ENCODE results near the gene FGD4. TPM values are rescaled to one million over a fixed set of nuclear protein-coding genes. Genes with fewer than 3 reads are reported as not detected.

The FGD4 gene
- total and polyA plus RNA-seq, 2 donors (not counting 3 experiments of a cell fraction or from before 2014, with no cell fraction given): 6.6 to 44.7 TPM

DNA sequence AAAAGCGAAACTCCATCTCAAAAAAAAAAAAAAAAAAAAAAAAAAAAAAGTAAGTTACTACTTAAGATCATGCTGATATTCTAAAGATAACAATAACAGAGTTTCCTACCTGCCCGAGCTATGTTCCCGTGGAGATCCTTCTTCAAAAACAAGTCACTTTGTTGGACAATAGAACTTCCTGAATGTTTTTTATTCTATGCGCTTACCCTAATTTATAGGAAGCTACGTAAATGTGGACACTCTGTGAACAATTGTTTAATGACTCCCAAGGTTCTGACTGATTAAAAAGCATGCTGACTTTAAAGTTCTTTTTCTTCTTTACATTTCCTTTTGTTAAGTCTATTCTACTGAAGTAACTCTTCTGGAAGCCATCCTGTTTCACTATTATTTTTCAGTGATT is 52.5 kb downstream of the FGD4 start:
- dilution Hi-C loops (cut with MboI; ENCODE audit: extremely low pct_ligation_motif_present, low sequenced_read_pairs): no loop called here
- H3K4me2 ChIP-seq (ENCODE audit: insufficient read depth, low read length): peak overlapping the region; percentile 93

DNA sequence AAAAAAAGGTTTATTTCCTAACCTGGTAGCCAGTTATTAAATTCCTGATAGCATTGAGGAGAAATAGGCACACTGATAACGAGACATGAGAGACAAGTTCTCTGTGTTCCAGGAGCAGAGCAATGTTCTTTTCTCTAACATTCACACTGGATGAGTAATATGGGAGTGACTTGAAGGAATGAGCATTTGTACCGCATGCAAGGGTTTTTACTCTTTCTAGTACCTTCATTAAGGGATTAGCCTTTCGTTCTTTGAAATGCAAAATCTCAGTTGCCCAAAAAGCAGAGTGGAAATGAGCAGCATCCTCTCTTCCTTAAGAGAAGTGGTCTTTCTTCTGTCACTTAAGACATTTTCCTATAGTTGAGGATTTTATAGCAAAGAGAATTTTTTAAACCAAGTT is 54.7 kb downstream of the FGD4 start:
- BruUV-seq (replicated peaks): no TSS peak
- H3K9me3 ChIP-seq (replicated peaks; ENCODE audit: control insufficient read depth, insufficient read depth, low read length): no peaks in the 10 kb centered on the region
- no peaks in the 10 kb centered on the region for H4K20me1 ChIP-seq (replicated peaks; ENCODE audit: control insufficient read depth, extremely low read depth, insufficient read depth, low read length)
- TF ChIP-seq JUN (IDR thresholded peaks at IDR 0.05; ENCODE audit: borderline replicate concordance, insufficient read depth, insufficient read length, low read depth): no peak
- TF ChIP-seq, protein P1, sequence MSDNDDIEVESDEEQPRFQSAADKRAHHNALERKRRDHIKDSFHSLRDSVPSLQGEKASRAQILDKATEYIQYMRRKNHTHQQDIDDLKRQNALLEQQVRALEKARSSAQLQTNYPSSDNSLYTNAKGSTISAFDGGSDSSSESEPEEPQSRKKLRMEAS (IDR thresholded peaks at IDR 0.05; ENCODE audit: insufficient read depth, insufficient read length): no peak
- TF ChIP-seq GATA2 (IDR thresholded peaks at IDR 0.05; ENCODE audit: insufficient read depth, insufficient read length, low read depth, low read length): peak; percentile 33
- TF ChIP-seq EZH2 (IDR thresholded peaks at IDR 0.05; ENCODE audit: borderline replicate concordance, low read depth, low read length, severe bottlenecking): no peak
- TF ChIP-seq FOS (IDR thresholded peaks at IDR 0.05; ENCODE audit: borderline replicate concordance, insufficient read depth, low read length): peak; percentile 53
- peak; percentile 53 for TF ChIP-seq POLR2AphosphoS5 (IDR thresholded peaks at IDR 0.05; ENCODE audit: insufficient read depth, low read depth, low read length)
- TF ChIP-seq MYC (IDR thresholded peaks at IDR 0.05; ENCODE audit: low read depth, low read length): no peak
- TF ChIP-seq, protein P2, sequence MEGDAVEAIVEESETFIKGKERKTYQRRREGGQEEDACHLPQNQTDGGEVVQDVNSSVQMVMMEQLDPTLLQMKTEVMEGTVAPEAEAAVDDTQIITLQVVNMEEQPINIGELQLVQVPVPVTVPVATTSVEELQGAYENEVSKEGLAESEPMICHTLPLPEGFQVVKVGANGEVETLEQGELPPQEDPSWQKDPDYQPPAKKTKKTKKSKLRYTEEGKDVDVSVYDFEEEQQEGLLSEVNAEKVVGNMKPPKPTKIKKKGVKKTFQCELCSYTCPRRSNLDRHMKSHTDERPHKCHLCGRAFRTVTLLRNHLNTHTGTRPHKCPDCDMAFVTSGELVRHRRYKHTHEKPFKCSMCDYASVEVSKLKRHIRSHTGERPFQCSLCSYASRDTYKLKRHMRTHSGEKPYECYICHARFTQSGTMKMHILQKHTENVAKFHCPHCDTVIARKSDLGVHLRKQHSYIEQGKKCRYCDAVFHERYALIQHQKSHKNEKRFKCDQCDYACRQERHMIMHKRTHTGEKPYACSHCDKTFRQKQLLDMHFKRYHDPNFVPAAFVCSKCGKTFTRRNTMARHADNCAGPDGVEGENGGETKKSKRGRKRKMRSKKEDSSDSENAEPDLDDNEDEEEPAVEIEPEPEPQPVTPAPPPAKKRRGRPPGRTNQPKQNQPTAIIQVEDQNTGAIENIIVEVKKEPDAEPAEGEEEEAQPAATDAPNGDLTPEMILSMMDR (IDR thresholded peaks at IDR 0.05; ENCODE audit: extremely low read depth in 1 of 2, insufficient read depth in 1 of 2, low read depth in 1 of 2, low read length in 2 of 2): no peak
- peak; percentile 36 for TF ChIP-seq POLR2A (IDR thresholded peaks at IDR 0.05; ENCODE audit: low read depth, low read length)
- no peaks in the 10 kb centered on the region for H3K9me1 ChIP-seq (replicated peaks; ENCODE audit: control insufficient read depth, extremely low read depth, insufficient read depth, low read length)
- H3K27ac ChIP-seq (ENCODE audit: insufficient read depth, low read depth, low read length): peak overlapping the region; percentile 89
- H3K4me2 ChIP-seq (ENCODE audit: insufficient read depth, low read length): peak overlapping the region; percentile 99
- intact Hi-C loops (cut with micrococcal nuclease) (loop anchor here (1.0 to 10.0 kb wide), 5 partner anchors 9 to 799 kb away; partner anchors contain the start of gene ETFBKMT), dilution Hi-C loops (cut with MboI; ENCODE audit: extremely low pct_ligation_motif_present, low sequenced_read_pairs) (no loop called here)
- peak overlapping the region; percentile 86 for H3K9ac ChIP-seq (replicated peaks; ENCODE audit: extremely low read depth, insufficient read depth, low read length)
- no peaks in the 10 kb centered on the region for H3K27me3 ChIP-seq (ENCODE audit: control insufficient read depth in 2 of 2, insufficient read depth in 2 of 2, low read length in 2 of 2)
- no peak overlapping the region for H2AFZ ChIP-seq (ENCODE audit: low read depth, low read length)
- peaks cover 22% of the 10 kb centered on the region for H3K79me2 ChIP-seq (ENCODE audit: control insufficient read depth, insufficient read depth, low read length)
- ChIA-PET CTCF (interaction anchor here (0.9 to 4.6 kb wide), 6 partner anchors 32 to 218 kb away, joined by 3 to 33 read pairs (median 8); partner anchors contain the start of gene FGD4), POLR2A (interaction anchor here (0.7 kb wide), 1 partner anchor 800 kb away, joined by 3 read pairs; no protein-coding TSS in a partner anchor)
- no peak overlapping the region for H3K4me3 ChIP-seq (replicated peaks in 1 of 3; ENCODE audit: insufficient read depth in 1 of 3, low read depth in 1 of 3, low read length in 3 of 3)
- H3K36me3 ChIP-seq (ENCODE audit: control insufficient read depth in 2 of 2, extremely low read depth in 1 of 2, insufficient read depth in 2 of 2, low read length in 2 of 2): no peaks in the 10 kb centered on the region
- DNase-seq (ENCODE audit: low read depth, low spot score) (peak; percentile 68), FAIRE-seq (peak; percentile 76)
- peaks cover 72% of the 10 kb centered on the region for H3K4me1 ChIP-seq (ENCODE audit: control insufficient read depth, extremely low read depth, insufficient read depth, low read length)

More for the DNA sequence above, 52.5 kb downstream of the FGD4 start:
- DNase-seq (ENCODE audit: low read depth, low spot score) (peak; percentile 83), FAIRE-seq (peak; percentile 38)
- H2AFZ ChIP-seq (ENCODE audit: low read depth, low read length): peak overlapping the region; percentile 68
- peaks cover 72% of the 10 kb centered on the region for H3K4me1 ChIP-seq (ENCODE audit: control insufficient read depth, extremely low read depth, insufficient read depth, low read length)
- H3K36me3 ChIP-seq (ENCODE audit: control insufficient read depth in 2 of 2, extremely low read depth in 1 of 2, insufficient read depth in 2 of 2, low read length in 2 of 2): no peaks in the 10 kb centered on the region
- H3K27me3 ChIP-seq (ENCODE audit: control insufficient read depth in 2 of 2, insufficient read depth in 2 of 2, low read length in 2 of 2): no peaks in the 10 kb centered on the region
- intact Hi-C loops (cut with micrococcal nuclease): loop anchor here (10.0 kb wide), 1 partner anchor 797 kb away; the partner anchor contains the start of gene ETFBKMT
- POLR2A ChIA-PET: interaction anchor here (0.6 kb wide), 1 partner anchor 167 kb away, joined by 7 read pairs; no protein-coding TSS in a partner anchor
- H4K20me1 ChIP-seq (replicated peaks; ENCODE audit: control insufficient read depth, extremely low read depth, insufficient read depth, low read length): no peaks in the 10 kb centered on the region
- H3K79me2 ChIP-seq (ENCODE audit: control insufficient read depth, insufficient read depth, low read length): peaks cover 15% of the 10 kb centered on the region
- no peak for TF ChIP-seq POLR2A (IDR thresholded peaks at IDR 0.05; ENCODE audit: low read depth, low read length)
- no peaks in the 10 kb centered on the region for H3K9me3 ChIP-seq (replicated peaks; ENCODE audit: control insufficient read depth, insufficient read depth, low read length)
- peak overlapping the region; percentile 79 for H3K27ac ChIP-seq (ENCODE audit: insufficient read depth, low read depth, low read length)
- H3K9me1 ChIP-seq (replicated peaks; ENCODE audit: control insufficient read depth, extremely low read depth, insufficient read depth, low read length): no peaks in the 10 kb centered on the region
- H3K4me3 ChIP-seq (replicated peaks in 1 of 3; ENCODE audit: insufficient read depth in 1 of 3, low read depth in 1 of 3, low read length in 3 of 3): peak overlapping the region in 2 of 3 experiments; percentile 12 to 65
- CTCF ChIA-PET: interaction anchor here (0.8 to 1.5 kb wide), 4 partner anchors 51 to 220 kb away, joined by 4 to 6 read pairs (median 4); no protein-coding TSS in a partner anchor
- no TSS peak for BruUV-seq (replicated peaks)
- peak overlapping the region; percentile 81 for H3K9ac ChIP-seq (replicated peaks; ENCODE audit: extremely low read depth, insufficient read depth, low read length)

Data from endothelial cell of umbilical vein (primary cell).